Natural killer cell (primary cell): ENCODE data around the gene MACROD2. TPM values are rescaled to one million over a fixed set of nuclear protein-coding genes. Genes with fewer than 3 reads are reported as not detected.

Experiments
- ATAC-seq, 3 donors: fragments of 150-1000 bp in 2 of 3; fragments of 200-7000 bp in 1 of 3; cut with Tn5 transposase; 1 replicate in 1 of 3; 2 replicates in 2 of 3; pipeline ENCODE4 v1.10.0; 2021; ENCODE audit warnings: mild to moderate bottlenecking in 2 of 3, moderate library complexity in 2 of 3
- DNase-seq, 2 donors: peaks; one replicate each; pipeline versions ENCODE4 v3.0.0 to v3.0.0-alpha.2; 2013 to 2021; ENCODE audit warnings: mixed read lengths in 1 of 2
- H3K27ac ChIP-seq: one replicate; pipeline ENCODE4 v1.5.1; 2013; ENCODE audit warnings: mild to moderate bottlenecking, low read length
- H3K27me3 ChIP-seq: one replicate; pipeline ENCODE4 v1.6.1; 2013; ENCODE audit warnings: low read length; ENCODE audit not compliant: control insufficient read depth, insufficient read depth
- H3K36me3 ChIP-seq: one replicate; pipeline ENCODE4 v1.6.1; 2013; ENCODE audit warnings: low read length; ENCODE audit not compliant: control insufficient read depth, insufficient read depth
- H3K4me1 ChIP-seq: one replicate; pipeline ENCODE4 v1.6.1; 2013; ENCODE audit warnings: low read length; ENCODE audit not compliant: control insufficient read depth, insufficient read depth
- H3K4me3 ChIP-seq: one replicate; pipeline ENCODE4 v1.5.1; 2013; ENCODE audit warnings: low read length
- H3K9me3 ChIP-seq: one replicate; pipeline ENCODE4 v1.6.1; 2013; ENCODE audit warnings: low read length; ENCODE audit not compliant: control insufficient read depth, insufficient read depth
- H3K27ac Mint-ChIP-seq, 2 donors: one replicate each; pipeline ENCODE4 v1.8.0; 2022; ENCODE audit warnings: mild to moderate bottlenecking in 2 of 2, mixed read lengths in 2 of 2, moderate library complexity in 1 of 2
- H3K27me3 Mint-ChIP-seq, 2 donors: one replicate each; pipeline ENCODE4 v1.8.0; 2022; ENCODE audit warnings: low read depth in 2 of 2, mixed read lengths in 2 of 2
- H3K36me3 Mint-ChIP-seq: one replicate; pipeline ENCODE4 v1.8.0; 2022; ENCODE audit warnings: mixed read lengths
- H3K4me1 Mint-ChIP-seq, 2 donors: one replicate each; pipeline ENCODE4 v1.8.0; 2022; ENCODE audit warnings: mixed read lengths in 2 of 2
- H3K4me3 Mint-ChIP-seq: one replicate; pipeline ENCODE4 v1.8.0; 2022; ENCODE audit warnings: mild to moderate bottlenecking, moderate library complexity, mixed read lengths
- H3K9me3 Mint-ChIP-seq, 2 donors: one replicate each; pipeline ENCODE4 v1.8.0; 2022; ENCODE audit warnings: mixed read lengths in 2 of 2
- WGBS: methylation state at CpG from one replicate; pipeline ENCODE4 v1.1.7; 2013; ENCODE audit warnings: missing lambda C conversion rate; ENCODE audit not compliant: insufficient coverage; 5-methylcytosine and 5-hydroxymethylcytosine counted together
- intact Hi-C: fragments of 100-400 bp; cut with micrococcal nuclease; formaldehyde crosslinking; loops from one replicate; pipeline ENCODE4 v1.14.2; 2022
- total RNA-seq, 4 donors: library from RNA; stranded (reverse); fragments of 120-200 nt in 1 of 4; gene quantifications; one replicate each; pipeline versions ENCODE4 v1.2.3 to v1.2.4, GENCODE V29; 2013 to 2022
- TF ChIP-seq, protein P1 (sequence below): fragments of 200-600 bp; IDR thresholded peaks from one replicate; pipeline ENCODE4 v1.8.0; 2022; ENCODE audit warnings: antibody characterized with exemption

The MACROD2 gene
- total RNA-seq, 3 donors from 2014 or later (not counting 1 experiment from before 2014, with no cell fraction given): 0.19 to 0.88 TPM; not detected in 1

DNA sequence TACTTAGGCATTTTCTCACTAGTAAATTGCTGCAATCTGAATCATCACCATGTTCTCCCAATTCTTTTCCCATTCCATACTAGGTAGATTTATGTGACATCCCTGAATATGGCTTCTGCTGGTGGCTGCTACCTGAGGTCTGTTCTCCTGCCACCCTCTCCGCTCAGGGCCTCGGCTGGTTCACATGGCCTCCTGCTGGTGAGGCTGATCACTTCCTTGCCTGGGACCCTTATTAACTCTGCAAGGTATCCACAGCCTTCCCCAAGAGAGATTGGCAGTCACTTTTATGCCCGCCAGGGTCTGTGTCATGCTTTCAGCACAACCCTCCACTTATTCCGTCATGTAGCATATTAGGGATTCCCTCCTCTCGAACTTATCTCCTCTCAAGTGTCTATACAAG lies 766.6 kb downstream of the MACROD2 start:
- ATAC-seq (no peak), DNase-seq (no peak)
- Histone ChIP-seq H3K27me3 (no peaks in the 10 kb centered on the region), H3K9me3 (peaks cover 3% of the 10 kb centered on the region), H3K27ac (no peak overlapping the region), H3K4me3 (no peak overlapping the region), H3K36me3 (no peaks in the 10 kb centered on the region), H3K4me1 (no peaks in the 10 kb centered on the region)
- Mint-ChIP-seq H3K9me3 (peaks cover 10 to 20% of the 10 kb centered on the region in 2 donors), H3K4me1 (no peaks in the 10 kb centered on the region), H3K36me3 (no peaks in the 10 kb centered on the region), H3K4me3 (no peak overlapping the region), H3K27me3 (no peaks in the 10 kb centered on the region), H3K27ac (no peak overlapping the region)
- 76% methylated on average over 5 of the region's 5 CpGs for WGBS
- intact Hi-C loops: no loop called here
- TF ChIP-seq, protein P1, sequence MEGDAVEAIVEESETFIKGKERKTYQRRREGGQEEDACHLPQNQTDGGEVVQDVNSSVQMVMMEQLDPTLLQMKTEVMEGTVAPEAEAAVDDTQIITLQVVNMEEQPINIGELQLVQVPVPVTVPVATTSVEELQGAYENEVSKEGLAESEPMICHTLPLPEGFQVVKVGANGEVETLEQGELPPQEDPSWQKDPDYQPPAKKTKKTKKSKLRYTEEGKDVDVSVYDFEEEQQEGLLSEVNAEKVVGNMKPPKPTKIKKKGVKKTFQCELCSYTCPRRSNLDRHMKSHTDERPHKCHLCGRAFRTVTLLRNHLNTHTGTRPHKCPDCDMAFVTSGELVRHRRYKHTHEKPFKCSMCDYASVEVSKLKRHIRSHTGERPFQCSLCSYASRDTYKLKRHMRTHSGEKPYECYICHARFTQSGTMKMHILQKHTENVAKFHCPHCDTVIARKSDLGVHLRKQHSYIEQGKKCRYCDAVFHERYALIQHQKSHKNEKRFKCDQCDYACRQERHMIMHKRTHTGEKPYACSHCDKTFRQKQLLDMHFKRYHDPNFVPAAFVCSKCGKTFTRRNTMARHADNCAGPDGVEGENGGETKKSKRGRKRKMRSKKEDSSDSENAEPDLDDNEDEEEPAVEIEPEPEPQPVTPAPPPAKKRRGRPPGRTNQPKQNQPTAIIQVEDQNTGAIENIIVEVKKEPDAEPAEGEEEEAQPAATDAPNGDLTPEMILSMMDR: no peak

DNA sequence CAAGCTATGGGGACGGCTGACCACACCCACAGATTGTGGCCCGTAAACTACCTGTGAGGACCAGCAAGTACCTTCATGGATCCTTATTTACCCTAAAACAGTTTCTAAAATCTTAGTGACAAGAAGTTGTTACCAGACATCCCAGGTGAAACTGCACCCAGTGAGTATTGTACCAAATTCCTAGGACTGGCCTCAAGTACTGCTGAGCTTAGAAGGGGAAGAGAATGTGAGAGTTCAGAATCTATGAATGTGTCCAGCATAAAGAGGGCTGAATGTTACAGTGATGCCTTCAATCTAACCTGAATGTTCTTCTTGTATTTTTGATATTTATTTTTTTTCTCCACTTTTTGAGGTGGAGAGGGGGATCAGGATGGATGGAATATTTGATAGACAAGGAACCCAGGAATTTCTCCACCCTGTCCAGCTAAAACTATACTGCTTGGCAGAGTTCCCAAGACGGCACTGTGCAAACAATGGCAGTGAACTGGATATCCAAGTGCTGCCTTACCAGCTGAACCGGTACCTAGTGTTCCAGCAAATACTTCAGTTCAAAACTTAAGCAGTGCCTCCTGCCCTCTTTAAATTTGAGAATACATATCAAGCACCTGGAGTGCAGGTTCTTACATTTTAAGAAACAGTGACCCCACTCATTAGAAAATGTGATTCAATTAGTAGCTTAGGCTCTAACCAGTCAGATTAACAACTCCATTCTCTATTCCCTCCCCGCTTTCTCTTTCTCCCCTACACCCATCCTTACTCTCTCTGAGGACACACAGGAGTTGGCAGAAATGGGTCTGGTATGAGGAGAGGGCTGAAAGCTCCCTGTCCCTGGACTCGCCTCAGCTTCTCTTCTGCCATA lies 769.4 kb downstream of the MACROD2 start:
- 78% methylated on average over 5 of the region's 6 CpGs for WGBS
- H3K27ac ChIP-seq: no peak overlapping the region
- TF ChIP-seq, protein P1: no peak
- intact Hi-C loops: no loop called here
- no peaks in the 10 kb centered on the region for H3K27me3 ChIP-seq
- no peak for DNase-seq
- no peak overlapping the region for H3K4me3 Mint-ChIP-seq
- H3K27ac Mint-ChIP-seq: no peak overlapping the region
- H3K36me3 Mint-ChIP-seq: no peaks in the 10 kb centered on the region
- no peak overlapping the region for H3K4me3 ChIP-seq
- no peaks in the 10 kb centered on the region for H3K4me1 ChIP-seq
- ATAC-seq: no peak
- H3K9me3 Mint-ChIP-seq: peaks cover 10 to 22% of the 10 kb centered on the region in 2 donors
- no peaks in the 10 kb centered on the region for H3K27me3 Mint-ChIP-seq
- no peaks in the 10 kb centered on the region for H3K4me1 Mint-ChIP-seq
- H3K9me3 ChIP-seq: peaks cover 6% of the 10 kb centered on the region
- H3K36me3 ChIP-seq: no peaks in the 10 kb centered on the region

DNA sequence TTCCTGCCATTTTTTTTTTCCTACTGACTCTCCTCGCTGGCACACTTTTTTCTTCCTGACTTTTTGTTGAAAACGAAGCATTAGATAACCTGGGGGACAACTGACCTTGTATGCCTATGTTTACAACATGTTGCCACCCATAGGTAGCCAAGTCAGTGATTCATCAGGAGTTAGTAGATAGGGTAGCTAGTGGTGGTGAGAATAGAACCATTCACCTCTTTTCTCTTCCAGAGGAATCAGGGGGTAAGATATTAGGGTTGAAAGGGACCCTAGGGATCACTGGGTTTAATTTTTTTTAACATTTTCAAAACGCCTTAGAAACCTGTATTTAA lies 770.0 kb downstream of the MACROD2 start:
- Histone ChIP-seq H3K27ac (no peak overlapping the region), H3K27me3 (no peaks in the 10 kb centered on the region), H3K36me3 (no peaks in the 10 kb centered on the region), H3K4me1 (no peaks in the 10 kb centered on the region), H3K9me3 (peaks cover 6% of the 10 kb centered on the region), H3K4me3 (no peak overlapping the region)
- WGBS: 62% methylated on average over 2 of the region's 3 CpGs
- intact Hi-C loops: no loop called here
- Mint-ChIP-seq H3K4me1 (no peaks in the 10 kb centered on the region), H3K27me3 (no peaks in the 10 kb centered on the region), H3K4me3 (no peak overlapping the region), H3K9me3 (peaks cover 10 to 20% of the 10 kb centered on the region in 2 donors), H3K36me3 (no peaks in the 10 kb centered on the region), H3K27ac (no peak overlapping the region)
- ATAC-seq: no peak
- TF ChIP-seq, protein P1: no peak
- no peak for DNase-seq

DNA sequence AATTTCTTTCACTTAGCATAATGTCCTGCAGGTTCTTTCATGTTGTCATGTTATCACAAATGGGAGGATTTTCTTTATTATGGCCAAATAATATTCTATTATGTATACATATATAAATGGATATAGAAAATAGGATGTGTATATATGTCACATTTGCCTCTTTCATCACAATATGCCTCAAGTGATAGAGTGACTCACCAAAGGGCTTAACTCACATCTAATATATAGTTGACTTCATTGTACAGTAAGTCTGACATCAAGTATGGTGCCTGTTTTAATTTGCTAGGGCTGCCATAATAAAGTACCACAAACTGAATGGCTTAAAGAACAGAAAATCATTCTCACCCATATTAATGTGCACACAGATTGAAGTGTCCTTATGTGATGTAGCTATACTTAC lies 778.2 kb downstream of the MACROD2 start:
- no peak overlapping the region for H3K27ac ChIP-seq
- Mint-ChIP-seq H3K27ac (no peak overlapping the region), H3K4me1 (no peaks in the 10 kb centered on the region), H3K9me3 (peaks cover 13 to 15% of the 10 kb centered on the region in 2 donors), H3K36me3 (no peaks in the 10 kb centered on the region), H3K27me3 (no peaks in the 10 kb centered on the region), H3K4me3 (no peak overlapping the region)
- H3K4me3 ChIP-seq: no peak overlapping the region
- ATAC-seq: no peak
- no peaks in the 10 kb centered on the region for H3K27me3 ChIP-seq
- peaks cover under 1% of the 10 kb centered on the region for H3K9me3 ChIP-seq
- no peak for DNase-seq
- no peaks in the 10 kb centered on the region for H3K36me3 ChIP-seq
- intact Hi-C loops: no loop called here
- no peaks in the 10 kb centered on the region for H3K4me1 ChIP-seq
- TF ChIP-seq, protein P1: no peak
